IPS DF 4.7 (cell line): ENCODE data around the gene EPSTI1.
"Not testable (repeated sequence)": the region's sequence is repeated elsewhere in the genome, so short reads cannot be mapped to it uniquely, and the experiment has no call there.

ENCODE experiments used
- DNase-seq: peaks from one replicate; pipeline ENCODE4 v3.0.0-alpha.2; 2013; ENCODE audit warnings: low spot score; ENCODE audit errors: extremely low read depth

EPSTI1 gene

DNA sequence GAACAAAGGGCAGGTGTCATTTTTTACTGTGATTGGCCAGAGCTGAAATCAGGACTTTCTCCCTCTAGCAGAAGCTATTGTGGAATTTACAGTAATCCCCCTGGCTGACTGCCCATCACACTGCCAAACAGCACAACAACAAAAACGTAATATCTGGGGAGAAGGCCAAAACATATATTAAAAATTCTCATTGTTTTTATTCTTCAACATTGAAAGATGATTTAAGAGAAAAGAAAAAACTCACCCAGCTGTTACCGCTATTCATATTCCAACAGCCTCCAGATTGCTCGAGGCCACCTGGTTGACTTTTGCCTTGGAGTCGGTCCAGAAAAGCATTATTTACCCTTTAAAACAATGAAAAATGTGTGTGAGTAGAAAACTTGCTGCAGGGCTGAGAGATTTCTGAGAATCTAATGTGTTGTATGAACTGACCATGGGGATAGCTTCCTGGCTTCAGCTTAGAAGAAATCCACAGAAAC lies 97.2 kb downstream of the EPSTI1 start:
- no peak for DNase-seq

DNA sequence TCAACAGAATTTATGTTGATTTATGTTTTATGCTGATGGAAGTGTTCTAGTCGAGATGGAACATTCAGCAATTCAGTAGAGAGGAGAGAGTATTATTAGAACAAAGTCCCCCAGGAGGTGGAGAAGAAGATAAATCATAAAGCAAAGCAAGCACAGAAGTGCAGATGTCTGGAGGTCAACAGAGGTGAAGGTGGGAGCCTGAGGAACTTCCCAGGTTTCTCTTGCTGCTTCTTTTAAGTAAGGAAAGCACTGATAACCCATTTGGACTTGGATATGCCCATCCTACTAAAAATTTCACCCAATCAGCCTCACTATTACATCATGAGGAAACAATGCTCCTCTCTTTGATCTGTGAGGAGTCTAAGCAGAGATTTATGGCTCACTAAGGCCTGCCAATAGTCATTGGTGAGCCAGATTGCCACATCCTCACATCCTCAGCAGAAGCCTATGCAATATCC lies 98.8 kb downstream of the EPSTI1 start:
- DNase-seq: no peak

GRCh38 chr13:42892760-42893159 lies 99.3 kb downstream of the EPSTI1 start:
- no peak for DNase-seq

GRCh38 chr13:42891591-42891990 lies 100.5 kb downstream of the EPSTI1 start:
- DNase-seq: no peak

- no peak for DNase-seq
These were observed 106.7 kb downstream of the EPSTI1 start for GRCh38 chr13:42885325-42885724.

DNA sequence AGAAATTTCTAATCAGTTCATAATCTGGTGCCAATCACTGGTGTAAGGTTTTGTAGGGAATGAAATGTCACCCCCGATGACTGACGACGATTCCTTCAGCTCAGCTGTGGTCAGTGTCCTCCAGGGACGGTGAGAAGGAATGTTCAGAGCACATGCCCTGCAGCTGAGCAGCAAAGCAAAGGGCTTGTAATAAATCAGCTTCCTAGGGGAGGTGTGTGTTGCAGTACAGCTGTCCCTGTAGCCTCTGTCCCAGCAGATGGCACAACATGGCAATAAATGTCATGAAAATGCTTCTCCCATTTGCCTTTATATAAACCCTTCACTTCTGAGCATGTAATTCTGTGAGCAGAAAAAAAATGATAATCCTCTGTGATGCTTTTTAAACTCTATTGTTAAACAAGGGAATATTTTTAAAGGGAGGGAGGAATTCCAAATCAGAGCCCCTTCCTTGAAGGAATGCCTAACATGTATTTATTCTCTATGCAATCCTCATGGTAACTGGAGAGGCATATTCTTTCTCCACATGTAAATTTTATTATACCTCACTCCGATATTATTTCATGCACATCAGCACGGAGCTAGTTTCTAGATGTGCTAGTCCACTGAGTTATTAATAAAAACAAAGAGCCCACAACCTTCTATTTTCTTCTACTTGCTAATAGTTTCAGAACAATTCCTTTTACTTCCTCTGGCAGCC lies 108.1 kb downstream of the EPSTI1 start:
- DNase-seq: no peak

DNA sequence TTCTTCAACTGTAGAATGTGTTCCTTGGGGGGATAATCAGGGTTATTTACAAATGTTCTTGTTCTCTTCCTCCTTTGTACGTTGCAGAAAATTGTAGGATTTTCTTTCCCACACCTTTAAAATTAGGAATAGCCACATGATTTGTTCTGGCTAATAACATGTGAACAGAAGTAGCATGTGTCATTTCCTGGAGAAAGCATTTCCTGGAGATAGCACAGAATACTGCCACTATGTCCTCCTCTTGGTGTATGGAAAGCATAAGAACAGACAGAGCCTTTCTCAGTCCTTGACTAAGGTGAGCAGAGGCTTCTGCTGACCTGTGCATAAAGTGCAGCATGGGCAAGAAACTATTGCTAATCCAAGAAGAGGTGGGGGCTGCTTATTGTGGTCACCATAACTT lies 108.9 kb downstream of the EPSTI1 start:
- no peak for DNase-seq

DNA sequence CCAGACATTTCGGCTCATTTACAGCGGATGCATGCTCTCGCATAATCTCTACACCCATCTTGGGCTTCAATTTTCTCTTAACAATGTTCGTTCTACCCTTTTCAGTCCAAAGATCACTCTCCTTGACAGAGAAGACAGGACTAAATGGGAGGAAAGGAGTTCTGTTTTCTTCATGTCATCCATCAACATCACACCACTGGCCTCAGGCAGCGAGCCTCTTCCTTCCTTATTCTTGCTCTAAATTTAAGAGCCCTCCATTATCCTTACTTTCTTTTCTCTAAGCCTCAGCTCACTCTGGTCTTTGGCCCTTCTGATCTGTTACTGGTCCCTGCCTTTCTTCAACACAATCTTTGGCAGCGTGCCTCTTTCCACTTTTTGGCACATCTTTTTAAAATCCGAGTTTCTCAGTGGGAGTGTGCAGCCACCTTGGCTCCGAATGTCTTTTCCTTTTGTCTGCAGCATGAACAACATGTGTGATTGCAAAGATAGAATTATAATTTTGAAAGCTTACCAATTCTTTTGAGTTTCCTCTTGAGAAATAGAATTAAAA lies 111.9 kb downstream of the EPSTI1 start:
- DNase-seq: no peak

GRCh38 chr13:42878721-42879120 lies 113.3 kb downstream of the EPSTI1 start:
- no peak for DNase-seq

DNA sequence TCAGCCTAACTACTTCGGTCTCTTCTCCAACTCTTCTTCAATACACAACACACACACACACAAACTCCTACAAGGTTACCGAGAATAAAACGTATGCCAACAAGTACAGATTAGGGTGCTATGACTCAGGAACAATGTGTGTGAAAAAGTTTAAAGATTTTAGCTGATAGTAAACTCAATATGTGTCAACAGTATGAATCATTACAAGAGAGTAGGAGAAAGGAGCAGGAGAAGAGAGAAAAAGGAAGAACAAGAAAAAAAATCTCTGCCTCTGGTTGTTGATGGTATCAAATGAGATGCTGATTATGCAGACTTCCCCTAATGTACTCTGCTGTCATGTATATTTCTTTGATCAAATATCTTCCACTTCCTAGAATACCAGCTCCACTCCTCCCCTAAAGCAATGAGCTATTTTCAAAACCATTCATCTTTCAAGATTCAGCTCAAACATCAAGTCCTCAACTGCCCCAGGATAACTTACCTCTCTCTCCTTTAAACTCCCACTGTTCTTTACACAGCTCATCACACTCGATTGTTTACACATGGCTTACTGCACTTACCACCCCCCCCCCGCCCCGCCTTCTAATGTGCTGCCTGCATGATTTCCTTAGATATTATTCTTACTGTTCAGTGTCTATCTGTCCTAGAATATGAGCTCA lies 115.0 kb downstream of the EPSTI1 start:
- no peak for DNase-seq

DNA sequence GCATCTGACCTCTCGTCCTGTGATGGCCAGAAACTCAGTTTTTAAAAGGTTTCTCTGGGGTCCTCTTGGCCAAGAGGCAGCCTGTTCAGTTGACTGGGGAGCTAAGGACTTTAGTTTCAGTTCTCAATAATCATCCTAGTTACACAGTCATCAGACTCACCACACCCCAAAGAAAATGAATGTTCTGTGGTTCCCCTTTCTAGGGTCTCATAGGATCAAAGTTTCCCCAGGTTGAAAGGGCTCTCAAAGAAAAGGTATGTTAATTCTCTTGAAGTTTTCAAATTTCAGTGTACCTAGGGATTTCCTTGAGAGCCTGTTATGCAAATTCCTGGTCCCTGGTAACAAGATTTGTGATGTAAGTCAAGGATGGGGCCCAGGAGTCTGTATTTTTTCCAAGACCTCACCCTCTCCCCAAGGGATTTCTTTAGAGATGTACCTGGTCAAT lies 115.7 kb downstream of the EPSTI1 start:
- no peak for DNase-seq

DNA sequence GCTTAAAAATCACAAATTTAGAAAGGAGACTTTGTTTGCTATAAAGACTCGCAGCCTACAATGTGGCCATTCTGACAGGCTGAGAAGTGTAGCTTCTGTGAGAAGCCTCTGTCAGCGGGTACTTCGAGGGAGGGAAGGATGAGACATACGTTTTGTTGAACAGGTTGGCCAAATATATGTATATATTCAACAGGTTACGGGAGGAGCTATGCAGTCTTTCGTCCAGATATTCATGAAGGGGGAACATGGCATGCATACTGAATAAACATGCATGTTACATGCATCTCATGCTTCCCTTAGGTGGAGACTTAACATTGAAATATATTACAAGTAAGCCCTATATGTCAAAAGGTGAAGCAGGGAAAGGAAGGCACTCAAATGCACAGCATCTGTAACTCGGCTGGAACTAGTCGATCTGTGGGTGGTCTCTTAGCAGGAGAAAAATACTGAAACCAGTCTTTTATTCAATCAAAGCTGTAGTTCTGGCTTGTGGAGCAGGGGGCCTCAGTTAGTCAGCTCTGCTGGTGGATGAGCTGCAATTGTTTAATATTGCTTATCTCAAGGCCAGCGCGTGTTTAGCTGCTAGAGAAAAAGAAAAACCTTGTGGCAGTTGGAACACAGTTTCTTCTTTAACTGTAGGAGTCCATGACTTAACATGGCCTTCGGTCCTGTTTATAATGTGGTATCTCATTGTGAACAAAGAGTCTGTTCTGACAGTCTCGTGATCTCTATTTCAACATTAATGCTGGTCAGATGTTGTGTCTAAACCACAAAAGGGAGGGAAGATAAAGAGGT lies 116.4 kb downstream of the EPSTI1 start:
- DNase-seq: no peak

GRCh38 chr13:42874221-42874620 lies 117.8 kb downstream of the EPSTI1 start:
- DNase-seq: no peak

DNA sequence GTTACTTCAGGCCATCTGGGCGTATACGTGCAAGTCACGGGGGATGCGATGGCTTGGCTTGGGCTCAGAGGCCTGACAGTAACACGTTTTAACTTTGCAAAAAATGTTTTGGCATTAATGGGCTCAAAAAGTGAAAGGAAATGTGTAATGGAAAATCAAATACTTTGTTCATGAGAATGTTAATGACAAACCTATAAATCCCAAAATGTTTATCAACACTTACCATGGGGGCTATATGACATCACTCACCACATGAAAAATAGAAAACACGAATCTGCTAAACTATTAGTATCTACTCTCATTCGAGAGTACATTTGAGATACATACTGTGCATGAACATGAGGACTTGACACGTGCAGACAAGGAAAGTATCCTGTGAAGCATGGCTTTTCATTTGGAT lies 119.0 kb downstream of the EPSTI1 start:
- DNase-seq: no peak

DNA sequence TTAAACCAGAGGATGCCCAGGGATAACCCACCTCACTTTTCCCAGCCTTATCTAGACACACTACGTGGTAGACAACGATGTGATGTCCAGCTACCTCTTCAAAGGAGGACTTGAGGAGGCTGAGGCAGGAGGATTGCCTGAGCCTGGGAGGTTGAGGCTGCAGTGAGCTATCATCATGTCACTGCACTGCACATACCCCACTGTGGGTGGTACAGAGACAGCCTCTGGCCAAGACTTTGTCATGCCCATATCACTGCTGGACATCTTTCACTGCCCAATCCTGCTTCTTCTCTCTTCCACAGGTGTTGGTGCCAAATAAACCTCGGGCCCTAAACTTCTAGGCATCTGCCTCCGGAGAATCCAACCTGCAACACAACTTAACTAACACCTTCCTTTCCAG lies 124.8 kb downstream of the EPSTI1 start:
- no peak for DNase-seq

GRCh38 chr13:42865768-42866102 lies 126.3 kb downstream of the EPSTI1 start:
- no peak for DNase-seq

- DNase-seq: no peak
These were observed 126.9 kb downstream of the EPSTI1 start for GRCh38 chr13:42864952-42865767.

GRCh38 chr13:42862370-42862769 lies 129.7 kb downstream of the EPSTI1 start:
- not testable (repeated sequence) for DNase-seq

- no peak for DNase-seq
These were observed 131.6 kb downstream of the EPSTI1 start for GRCh38 chr13:42860485-42860884.

- DNase-seq: no peak
These were observed 132.3 kb downstream of the EPSTI1 start for GRCh38 chr13:42859760-42860159.

DNA sequence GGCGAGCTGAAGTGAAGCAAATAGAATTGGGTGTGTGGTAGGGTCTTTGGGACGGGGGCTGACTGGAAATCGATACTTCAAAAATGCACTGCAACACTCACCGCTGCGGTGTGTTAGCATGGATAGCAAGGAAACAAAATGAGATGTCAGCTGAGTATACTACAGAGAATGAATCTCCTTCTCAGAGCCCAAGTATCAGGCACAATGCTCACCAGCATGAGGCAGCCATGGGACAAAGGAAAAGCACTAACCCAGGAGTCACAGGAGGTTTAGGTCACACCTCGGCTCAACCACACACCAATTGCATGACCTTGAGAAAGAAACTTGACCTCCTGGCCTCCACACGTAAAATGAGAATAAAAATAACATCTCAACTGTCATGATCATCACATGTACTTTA lies 136.6 kb downstream of the EPSTI1 start:
- DNase-seq: no peak
